Caco-2 (cell line): ENCODE measurements around the gene CTXN2. TPM values are rescaled to one million over a fixed set of nuclear protein-coding genes. Genes with fewer than 3 reads are reported as not detected.

Experiments
- BruUV-seq: library from RNA; stranded (reverse); fragments of 400-500 nt; replicated peaks from 2 replicates; lab custom pipeline; 2021; lab: Mats Ljungman, UMichigan
- CTCF ChIA-PET: fragments of 300-600 bp; sonication (Branson Sonifier 250); formaldehyde crosslinking; loops from one replicate; lab custom pipeline; 2022; ENCODE audit warnings: antibody characterized with exemption; lab: Charles Lee
- POLR2A ChIA-PET: fragments of 300-600 bp; sonication (Branson Sonifier 250); formaldehyde crosslinking; loops from one replicate; lab custom pipeline; 2022; ENCODE audit warnings: antibody characterized with exemption; lab: Charles Lee
- DNase-seq, 2 experiments: peaks; one replicate each; pipeline versions ENCODE4 v3.0.0 to v3.0.0-alpha.2; 2020 to 2022
- H3K27me3 ChIP-seq: replicated peaks from 2 replicates; pipeline ENCODE4 v1.6.0; 2011; ENCODE audit warnings: low read length; ENCODE audit not compliant: control insufficient read depth, insufficient read depth
- H3K36me3 ChIP-seq: 2 replicates; pipeline ENCODE4 v1.5.1; 2011; ENCODE audit warnings: low read length; ENCODE audit not compliant: control insufficient read depth, insufficient read depth
- H3K4me1 ChIP-seq: fragments of 250-450 bp; sonication (Bioruptor Pico); 2 replicates; pipeline ENCODE4 v1.5.1; 2020; ENCODE audit warnings: mild to moderate bottlenecking
- H3K4me3 ChIP-seq: 2 replicates; pipeline ENCODE4 v1.5.1; 2011; ENCODE audit warnings: low read depth, mild to moderate bottlenecking, control low read depth, low read length
- H3K9me3 ChIP-seq: fragments of 250-450 bp; sonication (Bioruptor Pico); 2 replicates; pipeline ENCODE4 v1.5.1; 2020; ENCODE audit warnings: mild to moderate bottlenecking, moderate library complexity
- H3K27ac Mint-ChIP-seq: one replicate; pipeline ENCODE4 v1.8.0; 2022; ENCODE audit warnings: mixed read lengths; ENCODE audit not compliant: unreplicated experiment
- H3K27me3 Mint-ChIP-seq: one replicate; pipeline ENCODE4 v1.8.0; 2022; ENCODE audit warnings: mixed read lengths; ENCODE audit not compliant: insufficient read depth, unreplicated experiment
- H3K36me3 Mint-ChIP-seq: one replicate; pipeline ENCODE4 v1.8.0; 2022; ENCODE audit warnings: mild to moderate bottlenecking, mixed read lengths; ENCODE audit not compliant: insufficient read depth, unreplicated experiment
- H3K4me1 Mint-ChIP-seq: one replicate; pipeline ENCODE4 v1.8.0; 2022; ENCODE audit warnings: low read depth, mixed read lengths; ENCODE audit not compliant: unreplicated experiment
- H3K4me3 Mint-ChIP-seq: one replicate; pipeline ENCODE4 v1.8.0; 2022; ENCODE audit warnings: mild to moderate bottlenecking, moderate library complexity, mixed read lengths; ENCODE audit not compliant: unreplicated experiment
- H3K9me3 Mint-ChIP-seq: one replicate; pipeline ENCODE4 v1.8.0; 2022; ENCODE audit warnings: mixed read lengths; ENCODE audit not compliant: unreplicated experiment
- intact Hi-C: fragments of 100-400 bp; cut with micrococcal nuclease; formaldehyde crosslinking; loops from one replicate; pipeline ENCODE4 v1.10.0; 2022; ENCODE audit not compliant: unreplicated experiment
- total RNA-seq: library from RNA; stranded (reverse); gene quantifications from 2 replicates; pipeline ENCODE4 v1.2.3, GENCODE V29; 2022
- TF ChIP-seq, protein P1 (sequence below), 2 experiments: fragments of 200-600 bp in 1 of 2; IDR thresholded peaks; 1 replicate in 1 of 2; 2 replicates in 1 of 2; pipeline versions ENCODE4 v1.5.1 to v1.8.0; 2011 to 2022; ENCODE audit warnings: antibody characterized with exemption in 1 of 2, control low read depth in 1 of 2, inconsistent platforms in 1 of 2, low read depth in 1 of 2, low read length in 1 of 2, mild to moderate bottlenecking in 1 of 2, moderate library complexity in 1 of 2; ENCODE audit not compliant: insufficient read depth in 1 of 2, severe bottlenecking in 1 of 2, unreplicated experiment in 1 of 2

CTXN2 gene
- total RNA-seq, 1 experiment from 2014 or later, result not detected

- Histone ChIP-seq H3K4me1 (no peaks in the 10 kb centered on the region), H3K27me3 (no peaks in the 10 kb centered on the region), H3K9me3 (no peaks in the 10 kb centered on the region), H3K4me3 (no peak overlapping the region), H3K36me3 (no peaks in the 10 kb centered on the region)
- intact Hi-C loops, result no loop called here
- H3K9me3 Mint-ChIP-seq, result no peaks in the 10 kb centered on the region
- no peaks in the 10 kb centered on the region for H3K36me3 Mint-ChIP-seq
- ChIA-PET POLR2A (no interaction called here), CTCF (no interaction called here)
- H3K4me1 Mint-ChIP-seq, result no peaks in the 10 kb centered on the region
- H3K27ac Mint-ChIP-seq, result no peak overlapping the region
- BruUV-seq, result no TSS peak
- no peak for DNase-seq
- H3K4me3 Mint-ChIP-seq, result no peak overlapping the region
- TF ChIP-seq, protein P1, sequence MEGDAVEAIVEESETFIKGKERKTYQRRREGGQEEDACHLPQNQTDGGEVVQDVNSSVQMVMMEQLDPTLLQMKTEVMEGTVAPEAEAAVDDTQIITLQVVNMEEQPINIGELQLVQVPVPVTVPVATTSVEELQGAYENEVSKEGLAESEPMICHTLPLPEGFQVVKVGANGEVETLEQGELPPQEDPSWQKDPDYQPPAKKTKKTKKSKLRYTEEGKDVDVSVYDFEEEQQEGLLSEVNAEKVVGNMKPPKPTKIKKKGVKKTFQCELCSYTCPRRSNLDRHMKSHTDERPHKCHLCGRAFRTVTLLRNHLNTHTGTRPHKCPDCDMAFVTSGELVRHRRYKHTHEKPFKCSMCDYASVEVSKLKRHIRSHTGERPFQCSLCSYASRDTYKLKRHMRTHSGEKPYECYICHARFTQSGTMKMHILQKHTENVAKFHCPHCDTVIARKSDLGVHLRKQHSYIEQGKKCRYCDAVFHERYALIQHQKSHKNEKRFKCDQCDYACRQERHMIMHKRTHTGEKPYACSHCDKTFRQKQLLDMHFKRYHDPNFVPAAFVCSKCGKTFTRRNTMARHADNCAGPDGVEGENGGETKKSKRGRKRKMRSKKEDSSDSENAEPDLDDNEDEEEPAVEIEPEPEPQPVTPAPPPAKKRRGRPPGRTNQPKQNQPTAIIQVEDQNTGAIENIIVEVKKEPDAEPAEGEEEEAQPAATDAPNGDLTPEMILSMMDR (IDR thresholded peaks at IDR 0.05; ENCODE audit: insufficient read depth in 1 of 2, low read depth in 1 of 2, low read length in 1 of 2, severe bottlenecking in 1 of 2, unreplicated experiment in 1 of 2), result no peak
- H3K27me3 Mint-ChIP-seq, result peaks cover 10% of the 10 kb centered on the region
Measured at GRCh38 chr15:48239334-48239733, 47.9 kb downstream of the CTXN2 start.

GRCh38 chr15:48242015-48242414 lies 50.5 kb downstream of the CTXN2 start:
- Histone ChIP-seq H3K27me3 (no peaks in the 10 kb centered on the region), H3K9me3 (no peaks in the 10 kb centered on the region), H3K4me1 (no peaks in the 10 kb centered on the region), H3K36me3 (no peaks in the 10 kb centered on the region), H3K4me3 (no peak overlapping the region)
- no peak for DNase-seq
- H3K27ac Mint-ChIP-seq, result no peak overlapping the region
- ChIA-PET POLR2A (no interaction called here), CTCF (no interaction called here)
- H3K4me1 Mint-ChIP-seq, result no peaks in the 10 kb centered on the region
- BruUV-seq, result no TSS peak
- intact Hi-C loops, result no loop called here
- peaks cover 16% of the 10 kb centered on the region for H3K27me3 Mint-ChIP-seq
- H3K36me3 Mint-ChIP-seq, result no peaks in the 10 kb centered on the region
- H3K9me3 Mint-ChIP-seq, result no peaks in the 10 kb centered on the region
- TF ChIP-seq, protein P1 (IDR thresholded peaks at IDR 0.05; ENCODE audit: insufficient read depth in 1 of 2, low read depth in 1 of 2, low read length in 1 of 2, severe bottlenecking in 1 of 2, unreplicated experiment in 1 of 2), result no peak
- H3K4me3 Mint-ChIP-seq, result no peak overlapping the region

GRCh38 chr15:48242535-48242934 lies 51.1 kb downstream of the CTXN2 start:
- Histone ChIP-seq H3K4me1 (no peaks in the 10 kb centered on the region), H3K36me3 (no peaks in the 10 kb centered on the region), H3K9me3 (no peaks in the 10 kb centered on the region), H3K27me3 (no peaks in the 10 kb centered on the region), H3K4me3 (no peak overlapping the region)
- Mint-ChIP-seq H3K4me1 (no peaks in the 10 kb centered on the region), H3K27me3 (peaks cover 17% of the 10 kb centered on the region), H3K9me3 (no peaks in the 10 kb centered on the region), H3K4me3 (no peak overlapping the region), H3K27ac (no peak overlapping the region), H3K36me3 (no peaks in the 10 kb centered on the region)
- no peak for DNase-seq
- ChIA-PET POLR2A (no interaction called here), CTCF (no interaction called here)
- TF ChIP-seq, protein P1 (IDR thresholded peaks at IDR 0.05; ENCODE audit: insufficient read depth in 1 of 2, low read depth in 1 of 2, low read length in 1 of 2, severe bottlenecking in 1 of 2, unreplicated experiment in 1 of 2), result no peak
- BruUV-seq, result no TSS peak
- intact Hi-C loops, result no loop called here
